GM20000 (cell line): ENCODE data around the gene DOCK8.

Source experiments
- DNase-seq: peaks from one replicate; pipeline ENCODE4 v3.0.0; 2012; ENCODE audit warnings: low spot score
- TF ChIP-seq, protein P1 (sequence below): IDR thresholded peaks from 2 replicates; pipeline ENCODE4 v1.5.1; 2012; ENCODE audit warnings: mild to moderate bottlenecking, control low read depth; ENCODE audit errors: extremely low read depth, missing control alignments

DOCK8 gene

DNA sequence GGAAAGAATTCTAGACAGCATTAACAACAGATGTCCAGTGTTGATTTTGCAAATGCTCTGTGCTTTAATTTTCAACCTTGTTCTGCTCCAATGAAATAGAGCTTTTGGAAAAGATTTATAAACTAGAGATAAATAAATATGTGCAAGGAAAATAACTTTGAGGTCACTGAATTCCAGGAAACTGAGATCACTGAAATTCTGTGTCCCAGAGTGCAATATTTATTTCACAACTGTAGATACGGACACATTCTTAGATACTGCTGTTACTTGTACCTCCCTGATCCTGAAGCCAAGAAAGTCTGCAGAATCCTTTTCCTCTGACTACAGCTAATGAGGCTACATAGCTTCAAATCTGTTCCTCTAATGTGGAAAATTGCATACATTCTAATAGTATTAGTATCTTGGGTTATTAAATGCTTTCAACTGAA is 222.9 kb downstream of the DOCK8 start:
- DNase-seq = no peak
- TF ChIP-seq, protein P1, sequence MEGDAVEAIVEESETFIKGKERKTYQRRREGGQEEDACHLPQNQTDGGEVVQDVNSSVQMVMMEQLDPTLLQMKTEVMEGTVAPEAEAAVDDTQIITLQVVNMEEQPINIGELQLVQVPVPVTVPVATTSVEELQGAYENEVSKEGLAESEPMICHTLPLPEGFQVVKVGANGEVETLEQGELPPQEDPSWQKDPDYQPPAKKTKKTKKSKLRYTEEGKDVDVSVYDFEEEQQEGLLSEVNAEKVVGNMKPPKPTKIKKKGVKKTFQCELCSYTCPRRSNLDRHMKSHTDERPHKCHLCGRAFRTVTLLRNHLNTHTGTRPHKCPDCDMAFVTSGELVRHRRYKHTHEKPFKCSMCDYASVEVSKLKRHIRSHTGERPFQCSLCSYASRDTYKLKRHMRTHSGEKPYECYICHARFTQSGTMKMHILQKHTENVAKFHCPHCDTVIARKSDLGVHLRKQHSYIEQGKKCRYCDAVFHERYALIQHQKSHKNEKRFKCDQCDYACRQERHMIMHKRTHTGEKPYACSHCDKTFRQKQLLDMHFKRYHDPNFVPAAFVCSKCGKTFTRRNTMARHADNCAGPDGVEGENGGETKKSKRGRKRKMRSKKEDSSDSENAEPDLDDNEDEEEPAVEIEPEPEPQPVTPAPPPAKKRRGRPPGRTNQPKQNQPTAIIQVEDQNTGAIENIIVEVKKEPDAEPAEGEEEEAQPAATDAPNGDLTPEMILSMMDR = no peak

DNA sequence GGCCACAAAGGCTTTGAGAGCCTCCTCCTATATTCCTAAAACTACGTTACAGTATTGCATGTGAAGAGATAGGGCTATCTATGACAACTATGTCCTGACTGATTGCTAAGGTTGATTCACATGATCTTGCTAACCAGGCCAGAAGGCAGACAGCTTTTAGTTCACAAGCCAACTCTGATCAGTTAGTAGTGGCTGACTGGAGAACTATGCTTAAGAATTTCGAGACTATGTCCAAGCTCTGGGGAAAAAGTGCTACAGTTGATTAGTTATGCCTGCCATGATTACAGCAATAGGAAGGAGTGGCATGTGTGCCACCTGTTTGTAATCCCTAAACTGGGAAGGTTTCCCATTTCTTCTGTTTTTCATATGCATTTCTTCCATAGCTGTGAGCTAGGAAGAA is 223.4 kb downstream of the DOCK8 start:
- TF ChIP-seq, protein P1 = no peak
- no peak for DNase-seq

- no peak for DNase-seq
- TF ChIP-seq, protein P1 = no peak
Measured at GRCh38 chr9:438961-439768, 224.5 kb downstream of the DOCK8 start.

DNA sequence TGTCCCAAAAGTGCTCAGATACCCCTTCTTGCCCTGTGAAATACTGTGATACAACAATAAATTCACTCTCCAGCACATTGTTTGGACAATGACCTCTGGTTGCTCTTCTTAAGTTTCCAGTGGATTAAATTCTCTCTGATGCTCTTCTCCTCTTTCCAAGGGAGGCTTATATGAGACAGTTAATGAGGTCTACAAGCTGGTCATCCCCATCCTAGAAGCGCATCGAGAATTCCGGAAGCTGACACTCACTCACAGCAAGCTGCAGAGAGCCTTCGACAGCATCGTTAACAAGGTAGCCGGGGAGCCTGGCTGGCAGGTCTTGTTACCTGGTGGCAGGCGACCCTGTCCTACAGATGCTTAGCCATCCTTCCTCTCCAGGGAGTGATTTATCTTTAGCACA is 226.5 kb downstream of the DOCK8 start:
- DNase-seq = no peak
- TF ChIP-seq, protein P1 = no peak

GRCh38 chr9:444528-444927 is 229.9 kb downstream of the DOCK8 start:
- DNase-seq = no peak
- TF ChIP-seq, protein P1 = no peak

DNA sequence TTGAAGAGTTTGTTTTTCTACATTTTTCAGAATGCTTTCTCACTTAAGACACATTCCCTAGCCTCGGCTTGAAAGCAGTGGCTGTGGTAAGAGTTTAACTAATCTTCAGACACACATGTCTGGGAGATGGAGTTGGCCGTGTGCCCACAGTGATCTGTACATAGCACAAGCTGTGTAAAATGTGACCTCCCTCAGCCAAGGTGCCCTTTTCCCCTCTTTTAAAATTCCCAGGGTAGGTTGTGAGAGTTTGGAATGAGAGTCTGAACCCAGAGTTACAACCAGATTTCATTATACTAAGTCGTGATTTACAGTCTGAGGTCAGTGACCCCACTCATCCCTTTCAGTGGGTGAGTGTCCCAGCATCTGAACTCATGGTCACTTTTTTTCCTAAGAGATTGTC is 230.4 kb downstream of the DOCK8 start:
- DNase-seq = no peak

GRCh38 chr9:446074-446699 is 231.5 kb downstream of the DOCK8 start:
- TF ChIP-seq, protein P1 = no peak
- no peak for DNase-seq

More for the DNA sequence above, 230.4 kb downstream of the DOCK8 start:
- TF ChIP-seq, protein P1 = no peak
